ENCODE measurements around the gene RGL3. TPM values are rescaled to one million over a fixed set of nuclear protein-coding genes. Genes with fewer than 3 reads are reported as not detected.
A peak's percentile ranks its signal among the peaks of the same experiment; 100 is the strongest.

The RGL3 gene
- total RNA-seq, 3 donors from 2014 or later = 3.7 to 18.4 (median 9.8) TPM

GRCh38 chr19:11421371-11422098, 2.4 kb upstream of the RGL3 start:
- H3K36me3 ChIP-seq = no peaks in the 10 kb centered on the region
- peaks cover 4 to 21% of the 10 kb centered on the region in 2 donors for H3K27me3 ChIP-seq
- peak overlapping the region; percentile 39 to 61 for H3K27ac ChIP-seq
- peak overlapping the region; percentile 35 to 55 (median 42) for H3K4me3 ChIP-seq
- no peak for DNase-seq (ENCODE audit: low spot score in 2 of 2)
- intact Hi-C loops (cut with DNase I; ENCODE audit: low total_unique reads) = loop anchor here (5.0 kb wide), 1 partner anchor 1581 kb away; no protein-coding TSS in a partner anchor
- H3K9me3 ChIP-seq = no peaks in the 10 kb centered on the region
- TF ChIP-seq CTCF (IDR thresholded peaks at IDR 0.05) = no peak
- no peak for TF ChIP-seq POLR2AphosphoS5 (IDR thresholded peaks at IDR 0.05)
- TF ChIP-seq POLR2A (IDR thresholded peaks at IDR 0.05) = no peak
- H3K4me1 ChIP-seq = no peaks in the 10 kb centered on the region

- DNase-seq (ENCODE audit: low spot score in 2 of 2) = no peak
- intact Hi-C loops (cut with DNase I; ENCODE audit: low total_unique reads) = loop anchor here (5.0 kb wide), 1 partner anchor 1582 kb away; no protein-coding TSS in a partner anchor
- H3K4me1 ChIP-seq = no peaks in the 10 kb centered on the region
- peak overlapping the region; percentile 16 to 18 for H3K27ac ChIP-seq
- TF ChIP-seq POLR2A (IDR thresholded peaks at IDR 0.05) (no peak), CTCF (IDR thresholded peaks at IDR 0.05) (no peak), POLR2AphosphoS5 (IDR thresholded peaks at IDR 0.05) (no peak)
- peak overlapping the region; percentile 23 to 55 (median 35) for H3K4me3 ChIP-seq
- no peaks in the 10 kb centered on the region for H3K9me3 ChIP-seq
- H3K36me3 ChIP-seq = no peaks in the 10 kb centered on the region
- peaks cover 4 to 21% of the 10 kb centered on the region in 2 donors for H3K27me3 ChIP-seq
Observed at GRCh38 chr19:11420429-11421370, 1.6 kb upstream of the RGL3 start.

GRCh38 chr19:11418094-11418548, 993 bp downstream of the RGL3 start:
- intact Hi-C loops (cut with DNase I; ENCODE audit: low total_unique reads) = no loop called here
- H3K27me3 ChIP-seq = peaks cover 4 to 17% of the 10 kb centered on the region in 2 donors
- H3K4me3 ChIP-seq = peak overlapping the region; percentile 45 to 66 (median 51)
- H3K9me3 ChIP-seq = no peaks in the 10 kb centered on the region
- DNase-seq (ENCODE audit: low spot score in 2 of 2) = no peak
- no peak for TF ChIP-seq POLR2AphosphoS5 (IDR thresholded peaks at IDR 0.05)
- no peak for TF ChIP-seq POLR2A (IDR thresholded peaks at IDR 0.05)
- no peak for TF ChIP-seq CTCF (IDR thresholded peaks at IDR 0.05)
- peak overlapping the region in 1 of 2 donors; percentile 40 for H3K27ac ChIP-seq
- no peaks in the 10 kb centered on the region for H3K36me3 ChIP-seq
- no peaks in the 10 kb centered on the region for H3K4me1 ChIP-seq

- intact Hi-C loops (cut with DNase I; ENCODE audit: low total_unique reads) = no loop called here
- TF ChIP-seq POLR2AphosphoS5 (IDR thresholded peaks at IDR 0.05) = no peak
- TF ChIP-seq CTCF (IDR thresholded peaks at IDR 0.05) = no peak
- TF ChIP-seq POLR2A (IDR thresholded peaks at IDR 0.05) = no peak
- H3K27ac ChIP-seq = no peak overlapping the region
- DNase-seq (ENCODE audit: low spot score in 2 of 2) = no peak
- no peaks in the 10 kb centered on the region for H3K36me3 ChIP-seq
- no peaks in the 10 kb centered on the region for H3K9me3 ChIP-seq
- H3K4me3 ChIP-seq = no peak overlapping the region
- no peaks in the 10 kb centered on the region for H3K4me1 ChIP-seq
- peaks cover 1 to 7% of the 10 kb centered on the region in 2 donors for H3K27me3 ChIP-seq
Observed at GRCh38 chr19:11416346-11417052, 2.6 kb downstream of the RGL3 start.

Measured in breast epithelium (tissue), 4 donors.